WERI-Rb-1 (cell line): ENCODE measurements around the gene C7orf25.

Experiments used
- DNase-seq: peaks from one replicate; pipeline ENCODE4 v3.0.0-alpha.2; 2020
- H3K27ac ChIP-seq: fragments of 250-450 bp; sonication (Bioruptor Pico); 2 replicates; pipeline ENCODE4 v1.5.1; 2020; ENCODE audit warnings: mild to moderate bottlenecking, moderate library complexity
- H3K27me3 ChIP-seq: fragments of 250-450 bp; sonication (Bioruptor Pico); 2 replicates; pipeline ENCODE4 v1.5.1; 2021; ENCODE audit warnings: mild to moderate bottlenecking, low read depth, moderate library complexity; ENCODE audit not compliant: insufficient read depth, severe bottlenecking
- H3K36me3 ChIP-seq: fragments of 250-450 bp; sonication (Bioruptor Pico); 2 replicates; pipeline ENCODE4 v1.5.1; 2020; ENCODE audit warnings: mild to moderate bottlenecking, moderate library complexity
- H3K4me3 ChIP-seq: 2 replicates; pipeline ENCODE4 v1.5.1; 2011; ENCODE audit warnings: low read depth, mild to moderate bottlenecking, control low read depth, low read length
- H3K9me3 ChIP-seq: fragments of 250-450 bp; sonication (Bioruptor Pico); 2 replicates; pipeline ENCODE4 v1.5.1; 2021; ENCODE audit warnings: mild to moderate bottlenecking, moderate library complexity; ENCODE audit not compliant: severe bottlenecking
- TF ChIP-seq, protein P1 (sequence below): IDR thresholded peaks from 2 replicates; pipeline ENCODE4 v1.5.1; 2011; ENCODE audit warnings: low read depth, mild to moderate bottlenecking, control low read depth, inconsistent platforms, low read length

The C7orf25 gene

GRCh38 chr7:42869131-42870020 lies 42.5 kb downstream of the C7orf25 start:
- H3K36me3 ChIP-seq: no peaks in the 10 kb centered on the region
- H3K27me3 ChIP-seq: peaks cover 18% of the 10 kb centered on the region
- H3K9me3 ChIP-seq: peaks cover 4% of the 10 kb centered on the region
- TF ChIP-seq, protein P1, sequence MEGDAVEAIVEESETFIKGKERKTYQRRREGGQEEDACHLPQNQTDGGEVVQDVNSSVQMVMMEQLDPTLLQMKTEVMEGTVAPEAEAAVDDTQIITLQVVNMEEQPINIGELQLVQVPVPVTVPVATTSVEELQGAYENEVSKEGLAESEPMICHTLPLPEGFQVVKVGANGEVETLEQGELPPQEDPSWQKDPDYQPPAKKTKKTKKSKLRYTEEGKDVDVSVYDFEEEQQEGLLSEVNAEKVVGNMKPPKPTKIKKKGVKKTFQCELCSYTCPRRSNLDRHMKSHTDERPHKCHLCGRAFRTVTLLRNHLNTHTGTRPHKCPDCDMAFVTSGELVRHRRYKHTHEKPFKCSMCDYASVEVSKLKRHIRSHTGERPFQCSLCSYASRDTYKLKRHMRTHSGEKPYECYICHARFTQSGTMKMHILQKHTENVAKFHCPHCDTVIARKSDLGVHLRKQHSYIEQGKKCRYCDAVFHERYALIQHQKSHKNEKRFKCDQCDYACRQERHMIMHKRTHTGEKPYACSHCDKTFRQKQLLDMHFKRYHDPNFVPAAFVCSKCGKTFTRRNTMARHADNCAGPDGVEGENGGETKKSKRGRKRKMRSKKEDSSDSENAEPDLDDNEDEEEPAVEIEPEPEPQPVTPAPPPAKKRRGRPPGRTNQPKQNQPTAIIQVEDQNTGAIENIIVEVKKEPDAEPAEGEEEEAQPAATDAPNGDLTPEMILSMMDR: no peak
- no peak overlapping the region for H3K4me3 ChIP-seq
- H3K27ac ChIP-seq: no peak overlapping the region
- DNase-seq: no peak

- DNase-seq: no peak
- Histone ChIP-seq H3K9me3 (peaks cover 5% of the 10 kb centered on the region), H3K4me3 (no peak overlapping the region), H3K27me3 (peaks cover 26% of the 10 kb centered on the region), H3K36me3 (no peaks in the 10 kb centered on the region), H3K27ac (no peak overlapping the region)
- TF ChIP-seq, protein P1: no peak
These were observed 43.4 kb downstream of the C7orf25 start for GRCh38 chr7:42868480-42868879.
